Activated CD8-positive, alpha-beta T cell treated with anti-CD3 and anti-CD28 coated beads for 36 hours (primary cell): Measurements from ENCODE around the gene RNF212. TPM values are rescaled to one million over a fixed set of nuclear protein-coding genes. Genes with fewer than 3 reads are reported as not detected.
"Not testable (repeated sequence)": the region's sequence is repeated elsewhere in the genome, so short reads cannot be mapped to it uniquely, and the experiment has no call there.

ENCODE experiments used
- ATAC-seq: fragments of 200-7000 bp; cut with Tn5 transposase; one replicate; pipeline ENCODE4 v1.10.0; 2021; ENCODE audit warnings: mild to moderate bottlenecking, moderate library complexity
- CTCF ChIA-PET: fragments of 350-600 bp; sonication (Branson Sonifier 250); formaldehyde crosslinking; loops from one replicate; lab custom pipeline; 2021; ENCODE audit warnings: antibody characterized with exemption; lab: Charles Lee
- POLR2A ChIA-PET: fragments of 350-600 bp; sonication (Branson Sonifier 250); formaldehyde crosslinking; loops from one replicate; lab custom pipeline; 2021; ENCODE audit warnings: antibody characterized with exemption; lab: Charles Lee
- DNase-seq: peaks from one replicate; pipeline ENCODE4 v3.0.0-alpha.2; 2020
- H3K27ac Mint-ChIP-seq: one replicate; pipeline ENCODE4 v1.8.0; 2021; ENCODE audit warnings: mild to moderate bottlenecking, mixed read lengths
- H3K27me3 Mint-ChIP-seq: one replicate; pipeline ENCODE4 v1.8.0; 2021; ENCODE audit warnings: mixed read lengths
- H3K36me3 Mint-ChIP-seq: one replicate; pipeline ENCODE4 v1.8.0; 2021; ENCODE audit warnings: low read depth, mixed read lengths
- H3K4me1 Mint-ChIP-seq: one replicate; pipeline ENCODE4 v1.8.0; 2021; ENCODE audit warnings: low read depth, mixed read lengths
- H3K4me3 Mint-ChIP-seq: one replicate; pipeline ENCODE4 v1.8.0; 2021; ENCODE audit warnings: mild to moderate bottlenecking, moderate library complexity, mixed read lengths
- H3K9me3 Mint-ChIP-seq: one replicate; pipeline ENCODE4 v1.8.0; 2021; ENCODE audit warnings: mixed read lengths
- CTCF ChIP-seq: fragments of 200-600 bp; IDR thresholded peaks from one replicate; pipeline ENCODE4 v1.8.0; 2022; ENCODE audit warnings: antibody characterized with exemption, mild to moderate bottlenecking
- intact Hi-C: fragments of 100-400 bp; cut with micrococcal nuclease; formaldehyde crosslinking; loops from one replicate; pipeline ENCODE4 v1.10.0; 2022
- total RNA-seq, 2 experiments: library from RNA; stranded (reverse); gene quantifications; one replicate each; pipeline ENCODE4 v1.2.3, GENCODE V29; 2021

RNF212 gene
- total RNA-seq, 2 experiments from 2014 or later = 3.0 to 3.3 TPM

DNA sequence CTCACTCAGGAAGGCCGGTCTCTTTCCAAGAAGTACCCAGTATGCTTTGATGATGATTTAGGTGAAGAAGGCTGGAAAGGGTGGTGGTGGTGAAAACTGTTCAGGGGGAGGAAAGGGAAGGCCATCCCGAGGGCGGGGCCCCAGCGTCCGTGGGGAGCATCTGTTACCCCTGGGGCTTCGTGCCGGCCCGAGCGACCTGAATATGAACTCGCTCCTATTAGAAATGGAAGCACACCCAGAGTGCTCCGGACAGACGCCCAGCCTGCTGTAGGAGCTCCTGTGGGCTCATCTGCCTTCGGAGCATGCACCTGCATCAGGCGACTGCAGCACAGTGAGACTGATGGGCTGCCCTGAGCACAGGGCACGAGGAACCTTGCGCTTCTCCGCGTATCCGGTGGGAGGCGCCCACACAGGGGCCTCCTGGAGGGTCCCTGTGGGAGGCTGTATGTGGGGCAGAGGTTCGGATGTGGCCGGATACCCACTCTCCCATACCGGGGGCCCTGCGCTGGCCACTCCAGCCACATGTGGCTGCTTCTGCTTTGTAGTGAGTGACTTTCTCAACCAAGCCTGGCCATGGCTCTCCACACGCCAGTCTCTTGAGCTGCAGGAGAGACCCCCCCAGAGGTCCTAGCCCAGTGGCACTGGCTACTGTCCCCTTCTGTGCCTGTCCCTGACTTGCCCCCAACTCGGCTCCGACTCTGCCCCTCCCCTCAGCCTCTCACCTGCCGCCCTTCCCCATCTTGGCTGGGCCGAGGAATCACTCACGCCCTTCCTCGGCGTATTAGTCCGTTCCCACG, 65.2 kb downstream of the RNF212 start:
- CTCF ChIA-PET = no interaction called here
- ATAC-seq (no peak), DNase-seq (no peak)
- intact Hi-C loops = no loop called here
- Mint-ChIP-seq H3K27me3 (peaks cover 28% of the 10 kb centered on the region), H3K9me3 (no peaks in the 10 kb centered on the region), H3K36me3 (no peaks in the 10 kb centered on the region), H3K27ac (no peak overlapping the region), H3K4me1 (peaks cover under 1% of the 10 kb centered on the region), H3K4me3 (no peak overlapping the region)
- POLR2A ChIA-PET = no interaction called here
- no peak for TF ChIP-seq CTCF

- Mint-ChIP-seq H3K4me1 (peaks cover 3% of the 10 kb centered on the region), H3K9me3 (no peaks in the 10 kb centered on the region), H3K36me3 (no peaks in the 10 kb centered on the region), H3K27me3 (peaks cover 29% of the 10 kb centered on the region), H3K27ac (no peak overlapping the region), H3K4me3 (no peak overlapping the region)
- CTCF ChIA-PET = no interaction called here
- TF ChIP-seq CTCF = no peak
- ATAC-seq (no peak), DNase-seq (peak; percentile 25)
- intact Hi-C loops = no loop called here
- POLR2A ChIA-PET = no interaction called here
Observed at GRCh38 chr4:1047106-1047975, 66.0 kb downstream of the RNF212 start.

DNA sequence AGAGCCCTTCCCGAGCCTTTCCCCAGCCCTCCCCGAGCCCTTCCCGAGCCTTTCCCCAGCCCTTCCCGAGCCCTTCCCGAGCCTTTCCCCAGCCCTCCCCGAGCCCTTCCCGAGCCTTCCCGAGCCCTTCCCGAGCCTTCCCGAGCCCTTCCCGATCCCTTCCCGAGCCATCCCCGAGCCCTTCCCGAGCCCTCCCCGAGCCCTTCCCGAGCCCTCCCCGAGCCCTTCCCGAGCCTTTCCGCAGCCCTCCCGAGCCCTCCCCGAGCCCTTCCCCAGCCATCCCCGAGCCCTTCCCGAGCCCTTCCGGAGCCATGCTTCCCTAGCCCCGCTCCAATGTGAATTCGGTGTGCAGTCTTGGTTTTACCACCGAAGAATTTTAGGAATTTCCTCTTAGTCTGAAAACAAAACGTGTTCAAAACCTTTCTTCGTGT, 66.8 kb downstream of the RNF212 start:
- ATAC-seq, H3K27ac Mint-ChIP-seq, H3K4me3 Mint-ChIP-seq, CTCF ChIA-PET, H3K36me3 Mint-ChIP-seq, POLR2A ChIA-PET, intact Hi-C loops, H3K4me1 Mint-ChIP-seq, H3K9me3 Mint-ChIP-seq: not testable (repeated sequence)
- DNase-seq = peak; percentile 1
- peaks cover 31% of the 10 kb centered on the region for H3K27me3 Mint-ChIP-seq

- Mint-ChIP-seq H3K9me3 (no peaks in the 10 kb centered on the region), H3K36me3 (no peaks in the 10 kb centered on the region), H3K27me3 (peaks cover 32% of the 10 kb centered on the region), H3K4me1 (peaks cover 5% of the 10 kb centered on the region), H3K4me3 (no peak overlapping the region), H3K27ac (no peak overlapping the region)
- ATAC-seq = no peak
- no peak for TF ChIP-seq CTCF
- intact Hi-C loops = no loop called here
- ChIA-PET CTCF (no interaction called here), POLR2A (no interaction called here)
- DNase-seq = no peak
Observed at GRCh38 chr4:1045595-1046201, 67.7 kb downstream of the RNF212 start.

GRCh38 chr4:1045193-1045594, 68.2 kb downstream of the RNF212 start:
- DNase-seq (no peak), ATAC-seq (no peak)
- no peak overlapping the region for H3K27ac Mint-ChIP-seq
- no peak overlapping the region for H3K4me3 Mint-ChIP-seq
- peaks cover 33% of the 10 kb centered on the region for H3K27me3 Mint-ChIP-seq
- intact Hi-C loops = no loop called here
- CTCF ChIA-PET = no interaction called here
- H3K4me1 Mint-ChIP-seq = peaks cover 5% of the 10 kb centered on the region
- POLR2A ChIA-PET = no interaction called here
- TF ChIP-seq CTCF = no peak
- H3K36me3 Mint-ChIP-seq = no peaks in the 10 kb centered on the region
- H3K9me3 Mint-ChIP-seq = no peaks in the 10 kb centered on the region
